Activated naive CD4-positive, alpha-beta T cell treated with anti-CD3 and anti-CD28 coated beads for 36 hours (primary cell): ENCODE data around the gene PNPLA7. TPM values are rescaled to one million over a fixed set of nuclear protein-coding genes. Genes with fewer than 3 reads are reported as not detected.

Experiments used
- CTCF ChIA-PET: fragments of 350-600 bp; sonication (Branson Sonifier 250); formaldehyde crosslinking; loops from one replicate; lab custom pipeline; 2021; ENCODE audit warnings: antibody characterized with exemption; lab: Charles Lee
- DNase-seq: peaks from one replicate; pipeline ENCODE4 v3.0.0-alpha.2; 2020
- H3K27ac Mint-ChIP-seq: one replicate; pipeline ENCODE4 v1.8.0; 2021; ENCODE audit warnings: mild to moderate bottlenecking, mixed read lengths
- H3K27me3 Mint-ChIP-seq: one replicate; pipeline ENCODE4 v1.8.0; 2021; ENCODE audit warnings: low read depth, mixed read lengths
- H3K36me3 Mint-ChIP-seq: one replicate; pipeline ENCODE4 v1.8.0; 2021; ENCODE audit warnings: low read depth, mixed read lengths
- H3K4me1 Mint-ChIP-seq: one replicate; pipeline ENCODE4 v1.8.0; 2021; ENCODE audit warnings: low read depth, mixed read lengths
- H3K4me3 Mint-ChIP-seq: one replicate; pipeline ENCODE4 v1.8.0; 2021; ENCODE audit warnings: mild to moderate bottlenecking, moderate library complexity, mixed read lengths
- H3K9me3 Mint-ChIP-seq: one replicate; pipeline ENCODE4 v1.8.0; 2021; ENCODE audit warnings: mixed read lengths
- intact Hi-C: fragments of 100-400 bp; cut with micrococcal nuclease; formaldehyde crosslinking; loops from one replicate; pipeline ENCODE4 v1.15.1; 2023
- total RNA-seq, 2 experiments: library from RNA; stranded (reverse); gene quantifications; one replicate each; pipeline ENCODE4 v1.2.3, GENCODE V29; 2021

The PNPLA7 gene
- total RNA-seq, 2 experiments from 2014 or later: 2.8 to 3.1 TPM

DNA sequence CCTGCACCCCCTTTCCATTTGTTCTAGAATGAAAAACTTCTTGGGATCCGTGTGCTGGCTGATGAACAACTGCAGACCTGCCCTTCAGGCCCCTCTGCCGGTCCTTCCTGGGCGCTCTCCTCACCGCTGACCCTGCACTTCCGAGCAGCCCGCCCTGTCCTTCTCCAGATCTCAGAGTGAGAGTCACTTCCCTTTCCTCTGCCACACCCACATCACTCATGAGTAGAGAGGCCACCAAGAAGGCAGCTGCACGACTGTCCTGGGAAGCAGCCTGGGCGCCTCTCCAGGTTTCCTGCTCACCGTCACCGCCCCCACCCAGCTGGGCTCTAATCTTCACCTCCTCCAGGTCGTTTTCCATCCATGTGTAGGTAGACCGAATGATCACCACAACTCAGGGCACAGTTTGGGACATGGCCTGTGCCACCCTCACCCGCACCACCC is 56.1 kb downstream of the PNPLA7 start:
- CTCF ChIA-PET: no interaction called here
- H3K27me3 Mint-ChIP-seq: no peaks in the 10 kb centered on the region
- no peak for DNase-seq
- H3K9me3 Mint-ChIP-seq: no peaks in the 10 kb centered on the region
- no peak overlapping the region for H3K4me3 Mint-ChIP-seq
- H3K4me1 Mint-ChIP-seq: peaks cover 3% of the 10 kb centered on the region
- intact Hi-C loops: no loop called here
- no peaks in the 10 kb centered on the region for H3K36me3 Mint-ChIP-seq
- H3K27ac Mint-ChIP-seq: no peak overlapping the region

DNA sequence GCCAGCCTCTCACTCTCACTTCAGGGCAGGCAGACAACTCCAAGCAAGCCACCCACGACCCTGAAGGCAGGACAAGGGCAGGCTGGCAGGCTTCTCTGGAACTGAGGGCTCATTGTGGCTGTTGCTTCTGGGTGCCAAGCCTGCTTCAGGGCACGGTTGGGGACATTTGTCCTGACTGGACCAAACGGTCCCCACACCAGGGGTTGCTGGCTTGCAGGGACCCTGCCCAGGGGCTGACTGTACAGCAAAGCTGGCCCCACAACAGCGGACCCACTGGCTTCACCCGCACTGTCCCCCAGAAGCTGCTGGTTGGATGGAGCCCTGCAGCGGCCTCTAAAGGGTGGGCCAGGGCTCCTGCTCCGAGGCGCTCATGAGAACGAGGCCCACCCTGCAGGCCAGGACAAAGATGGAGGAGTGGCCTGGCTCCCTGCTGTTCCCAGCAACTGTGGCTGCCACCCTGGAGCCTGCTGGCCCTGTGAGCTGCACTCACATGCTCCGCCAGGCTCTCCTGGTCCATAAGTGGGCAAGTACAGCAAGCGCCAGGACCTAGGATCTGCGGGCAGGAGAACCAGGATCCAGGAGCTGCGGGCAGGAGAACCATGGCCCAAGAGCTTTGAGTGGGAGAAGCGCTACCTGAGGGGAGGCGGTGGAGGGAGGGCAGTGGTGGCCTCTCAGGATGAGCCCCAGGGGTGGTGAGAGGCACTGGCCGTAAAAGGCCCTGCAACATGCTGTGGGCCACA is 56.7 kb downstream of the PNPLA7 start:
- H3K4me3 Mint-ChIP-seq: no peak overlapping the region
- H3K9me3 Mint-ChIP-seq: no peaks in the 10 kb centered on the region
- no peak for DNase-seq
- H3K4me1 Mint-ChIP-seq: peaks cover 3% of the 10 kb centered on the region
- intact Hi-C loops: no loop called here
- no peak overlapping the region for H3K27ac Mint-ChIP-seq
- CTCF ChIA-PET: no interaction called here
- no peaks in the 10 kb centered on the region for H3K27me3 Mint-ChIP-seq
- no peaks in the 10 kb centered on the region for H3K36me3 Mint-ChIP-seq

DNA sequence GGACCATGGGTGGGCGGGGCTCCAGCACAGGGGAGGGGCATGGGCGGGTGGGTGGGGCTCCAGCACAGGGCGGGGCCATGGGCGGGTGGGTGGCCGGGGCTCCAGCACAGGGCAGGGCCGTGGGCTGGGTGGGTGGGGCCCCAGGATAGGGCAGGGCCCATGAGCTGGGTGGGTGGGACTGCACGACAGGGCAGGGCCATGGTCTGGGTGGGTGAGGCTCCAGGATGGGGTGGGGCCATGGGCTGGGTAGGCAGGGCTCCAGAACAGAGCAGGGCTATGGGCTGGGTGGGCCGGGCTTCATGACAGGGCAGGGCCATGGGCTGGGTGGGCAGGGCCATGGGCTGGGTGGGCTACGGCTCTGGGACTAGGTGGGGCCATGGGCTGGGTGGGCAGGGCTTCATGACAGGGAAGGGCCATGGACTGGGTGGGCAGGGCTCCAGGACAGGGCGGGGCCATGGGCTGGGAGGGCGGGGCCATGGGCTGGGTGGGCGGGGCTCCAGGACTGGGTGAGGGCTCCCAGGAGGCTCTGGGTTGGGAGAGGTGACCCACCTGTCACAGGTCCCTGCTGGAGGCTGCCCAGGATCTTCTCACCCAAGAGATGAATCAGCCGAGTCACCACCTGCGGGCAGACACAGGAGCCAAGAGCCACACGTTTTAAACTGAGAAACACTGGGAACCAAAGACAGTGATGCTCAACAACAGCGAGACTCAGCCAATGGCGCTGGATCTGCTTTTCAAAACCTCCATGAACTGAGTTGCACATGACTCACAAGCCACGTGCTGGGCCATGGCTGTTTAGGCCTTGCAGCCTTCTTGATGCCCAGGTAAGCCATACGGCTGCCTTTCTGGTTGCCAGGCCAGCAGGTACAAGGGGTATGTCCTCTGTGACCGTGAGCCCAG is 57.5 kb downstream of the PNPLA7 start:
- DNase-seq: no peak
- Mint-ChIP-seq H3K9me3 (no peaks in the 10 kb centered on the region), H3K4me3 (no peak overlapping the region), H3K4me1 (peaks cover 3% of the 10 kb centered on the region), H3K27me3 (no peaks in the 10 kb centered on the region), H3K36me3 (no peaks in the 10 kb centered on the region), H3K27ac (no peak overlapping the region)
- CTCF ChIA-PET: no interaction called here
- intact Hi-C loops: no loop called here

DNA sequence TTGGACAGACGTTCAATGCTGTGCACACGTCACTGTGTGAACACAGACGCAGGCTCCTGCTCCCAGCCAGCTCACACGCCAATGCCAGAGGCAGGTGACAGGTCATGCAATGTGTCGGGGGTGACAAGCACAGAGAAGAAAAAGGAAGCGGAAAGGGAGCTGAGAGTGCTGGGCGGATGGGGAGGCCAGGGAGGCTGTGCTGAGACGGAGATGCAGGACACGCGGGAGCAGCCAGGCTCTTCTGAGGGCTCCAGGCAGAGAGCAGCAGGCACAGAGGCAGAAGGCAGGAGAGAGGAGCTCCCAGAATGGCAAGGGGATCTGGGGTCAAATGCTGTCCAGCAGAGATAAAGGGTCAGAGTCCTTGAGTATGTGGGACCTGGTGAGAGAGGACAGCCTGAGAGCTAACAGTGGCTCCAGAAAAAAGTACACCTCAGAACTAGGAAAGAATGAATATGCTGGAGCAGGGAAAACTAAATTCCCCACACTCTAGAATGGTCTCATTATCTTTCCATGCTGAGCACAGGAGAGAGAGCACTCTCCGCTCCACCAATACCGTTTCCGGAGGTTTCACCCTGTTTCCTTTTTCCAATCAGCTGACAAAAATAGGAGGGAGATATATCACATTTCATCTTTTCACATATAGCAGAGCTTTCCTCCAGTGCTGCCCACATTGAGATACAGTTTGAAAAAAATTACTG is 58.3 kb downstream of the PNPLA7 start:
- no peak overlapping the region for H3K4me3 Mint-ChIP-seq
- H3K4me1 Mint-ChIP-seq: peaks cover 3% of the 10 kb centered on the region
- no peak overlapping the region for H3K27ac Mint-ChIP-seq
- H3K36me3 Mint-ChIP-seq: no peaks in the 10 kb centered on the region
- DNase-seq: no peak
- intact Hi-C loops: no loop called here
- no peaks in the 10 kb centered on the region for H3K27me3 Mint-ChIP-seq
- H3K9me3 Mint-ChIP-seq: no peaks in the 10 kb centered on the region
- CTCF ChIA-PET: no interaction called here

DNA sequence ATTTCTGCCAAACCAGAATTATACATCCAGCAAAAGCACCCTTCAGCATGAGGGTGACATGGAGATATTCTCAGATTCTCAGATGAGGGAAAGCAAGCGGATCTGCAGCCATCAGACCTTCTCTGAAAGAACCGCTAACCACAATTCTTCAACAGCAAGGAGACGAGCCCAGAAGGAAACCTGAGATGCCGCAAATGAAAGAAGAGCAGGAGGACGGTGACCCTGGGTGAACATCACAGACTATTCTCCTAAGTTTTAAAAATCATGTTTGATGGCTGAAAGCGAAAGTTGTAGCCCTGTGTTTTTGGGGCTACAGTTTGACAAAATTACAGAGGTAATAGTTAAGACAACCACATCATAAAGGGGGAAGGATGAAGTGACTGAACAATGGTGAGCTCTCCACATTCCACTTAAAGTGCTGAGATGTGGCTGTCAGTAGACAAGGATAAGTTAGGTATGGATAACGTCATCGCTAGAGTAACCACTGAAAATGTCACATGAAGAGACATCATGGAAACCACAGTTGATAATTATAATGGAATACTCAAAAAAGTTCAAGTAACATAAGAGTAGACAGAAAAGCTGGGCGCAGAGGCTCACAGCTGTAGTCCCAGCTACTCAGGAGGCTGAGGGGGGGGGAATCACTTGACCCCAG is 59.5 kb downstream of the PNPLA7 start:
- H3K4me1 Mint-ChIP-seq: peaks cover 3% of the 10 kb centered on the region
- no peak for DNase-seq
- H3K27ac Mint-ChIP-seq: no peak overlapping the region
- CTCF ChIA-PET: no interaction called here
- no peaks in the 10 kb centered on the region for H3K27me3 Mint-ChIP-seq
- no peaks in the 10 kb centered on the region for H3K36me3 Mint-ChIP-seq
- intact Hi-C loops: no loop called here
- no peak overlapping the region for H3K4me3 Mint-ChIP-seq
- H3K9me3 Mint-ChIP-seq: no peaks in the 10 kb centered on the region

DNA sequence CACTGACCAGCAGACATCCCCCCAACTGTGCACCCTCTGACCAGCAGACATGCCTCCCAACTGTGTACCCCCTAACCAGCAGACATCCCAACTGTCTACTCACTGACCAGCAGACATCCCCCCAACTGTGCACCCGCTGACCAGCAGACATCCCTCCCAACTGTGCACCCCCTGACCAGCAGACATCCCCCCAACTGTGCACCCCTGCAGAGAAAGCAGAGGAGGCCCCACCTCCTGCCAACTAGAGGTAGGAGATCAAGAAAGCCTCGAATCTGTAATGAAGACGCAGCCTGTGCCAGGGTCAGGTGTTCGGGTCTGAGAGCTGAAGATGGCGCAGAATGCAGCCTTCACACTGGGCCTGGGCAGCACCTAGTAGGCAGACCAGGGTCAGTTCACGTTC is 61.3 kb downstream of the PNPLA7 start:
- Mint-ChIP-seq H3K4me1 (no peaks in the 10 kb centered on the region), H3K27ac (no peak overlapping the region), H3K36me3 (no peaks in the 10 kb centered on the region), H3K9me3 (no peaks in the 10 kb centered on the region), H3K4me3 (no peak overlapping the region), H3K27me3 (no peaks in the 10 kb centered on the region)
- CTCF ChIA-PET: no interaction called here
- DNase-seq: no peak
- intact Hi-C loops: no loop called here

DNA sequence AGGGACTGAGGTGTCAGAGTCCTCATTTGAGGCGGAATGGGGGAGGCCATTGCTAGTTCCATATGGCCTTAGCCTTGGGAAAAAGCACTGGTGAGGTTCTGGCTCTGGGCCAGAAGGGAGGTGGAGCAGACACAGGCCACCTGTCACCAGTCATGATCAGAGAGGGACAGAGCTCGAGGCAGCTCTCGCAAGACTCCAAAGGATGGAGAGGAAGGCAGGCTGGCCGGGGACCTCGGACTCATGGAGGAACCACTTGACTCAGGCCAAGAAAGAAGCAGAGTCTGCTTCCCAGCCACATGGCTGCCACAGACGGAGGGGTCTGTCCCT is 61.9 kb downstream of the PNPLA7 start:
- Mint-ChIP-seq H3K9me3 (no peaks in the 10 kb centered on the region), H3K4me3 (no peak overlapping the region), H3K4me1 (no peaks in the 10 kb centered on the region), H3K27ac (no peak overlapping the region), H3K27me3 (no peaks in the 10 kb centered on the region), H3K36me3 (no peaks in the 10 kb centered on the region)
- CTCF ChIA-PET: no interaction called here
- intact Hi-C loops: no loop called here
- no peak for DNase-seq

DNA sequence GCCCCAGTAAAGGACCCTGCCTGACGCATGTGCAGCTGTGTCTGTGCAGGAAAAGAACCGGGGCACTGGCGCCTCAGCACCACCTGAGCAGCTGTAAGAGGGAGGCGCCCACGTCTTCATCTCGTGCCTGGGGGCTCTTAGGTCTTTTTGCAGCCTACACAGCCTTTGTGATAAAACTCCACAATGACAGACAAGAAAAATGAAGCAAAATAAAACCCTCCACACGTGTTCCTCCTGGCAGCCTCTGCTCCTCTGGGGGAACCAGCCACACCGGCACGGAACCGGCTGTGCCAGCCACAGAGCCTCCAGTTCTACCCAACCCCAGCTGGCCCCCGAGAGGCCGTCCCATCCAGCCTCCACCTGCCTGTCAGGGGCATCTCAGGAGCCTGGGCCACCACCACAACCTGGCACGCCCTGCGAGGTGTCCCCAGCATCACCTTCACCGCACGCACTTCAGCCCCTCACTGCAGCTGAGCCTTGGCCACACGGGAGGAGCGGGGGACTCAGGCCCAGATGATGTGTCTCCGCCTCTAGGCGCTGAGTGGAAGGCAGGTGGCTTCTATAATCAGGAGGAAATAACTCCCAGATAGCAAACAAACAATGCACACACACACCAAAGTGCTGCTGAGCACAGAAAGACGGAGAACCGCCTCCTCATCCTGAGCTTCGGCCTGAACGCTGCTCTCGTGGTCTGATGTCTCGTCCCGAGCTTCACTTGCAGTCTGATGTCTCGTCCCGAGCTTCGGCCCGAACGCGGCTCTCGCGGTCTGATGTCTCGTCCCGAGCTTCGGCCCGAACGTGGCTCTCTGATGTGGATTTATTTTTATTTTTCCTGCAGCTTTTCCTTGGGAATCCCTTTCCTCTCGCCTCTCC is 62.5 kb downstream of the PNPLA7 start:
- no peak for DNase-seq
- CTCF ChIA-PET: no interaction called here
- intact Hi-C loops: no loop called here
- H3K27ac Mint-ChIP-seq: no peak overlapping the region
- no peaks in the 10 kb centered on the region for H3K36me3 Mint-ChIP-seq
- no peaks in the 10 kb centered on the region for H3K9me3 Mint-ChIP-seq
- no peaks in the 10 kb centered on the region for H3K27me3 Mint-ChIP-seq
- H3K4me3 Mint-ChIP-seq: no peak overlapping the region
- H3K4me1 Mint-ChIP-seq: no peaks in the 10 kb centered on the region

DNA sequence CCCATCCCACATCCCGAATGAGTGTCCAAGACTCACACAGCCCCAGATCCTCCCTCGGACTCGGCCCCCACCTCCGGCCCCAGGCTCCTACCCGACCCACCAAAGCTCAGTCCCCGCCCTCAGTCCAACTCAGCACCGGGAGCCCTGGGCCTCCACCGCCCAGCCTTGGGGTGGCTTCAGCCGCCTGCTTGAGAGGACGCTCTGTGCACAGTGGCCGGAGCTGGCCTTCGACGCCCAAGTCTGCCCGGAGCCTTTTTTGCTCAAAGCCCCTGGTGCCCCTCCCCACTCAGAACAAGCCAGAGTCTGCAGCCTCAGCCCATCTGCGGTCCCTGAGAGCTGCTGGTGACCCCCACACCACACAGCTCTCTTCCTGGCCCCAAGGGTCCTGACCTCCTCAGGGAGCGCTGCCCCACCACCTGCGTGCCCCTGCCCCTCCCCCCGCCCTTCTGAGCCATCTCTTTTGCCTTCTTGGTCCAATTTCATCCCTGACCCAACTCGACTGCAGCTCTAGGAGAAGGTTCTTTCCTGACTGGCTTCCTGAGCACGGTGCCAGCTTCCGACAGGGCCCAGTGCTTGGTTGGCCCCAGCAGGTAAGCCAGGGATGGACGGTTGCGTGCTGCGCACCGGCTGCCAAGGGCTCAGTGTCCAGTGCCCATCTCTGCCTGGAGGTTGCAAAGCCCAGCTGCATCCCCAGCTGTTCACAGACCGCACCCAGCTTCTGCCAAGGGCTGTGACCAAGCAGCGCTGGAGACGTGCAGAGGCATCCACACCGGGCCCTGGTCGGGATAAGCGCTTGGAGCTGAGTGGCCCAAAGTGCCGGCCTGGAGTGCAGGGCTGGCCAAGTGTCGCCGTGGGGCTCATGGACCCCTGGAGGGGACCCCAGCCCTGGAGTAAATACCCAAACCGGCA is 63.4 kb downstream of the PNPLA7 start:
- no peak overlapping the region for H3K4me3 Mint-ChIP-seq
- CTCF ChIA-PET: no interaction called here
- DNase-seq: no peak
- no peaks in the 10 kb centered on the region for H3K4me1 Mint-ChIP-seq
- intact Hi-C loops: no loop called here
- no peaks in the 10 kb centered on the region for H3K9me3 Mint-ChIP-seq
- no peaks in the 10 kb centered on the region for H3K36me3 Mint-ChIP-seq
- H3K27ac Mint-ChIP-seq: no peak overlapping the region
- no peaks in the 10 kb centered on the region for H3K27me3 Mint-ChIP-seq

DNA sequence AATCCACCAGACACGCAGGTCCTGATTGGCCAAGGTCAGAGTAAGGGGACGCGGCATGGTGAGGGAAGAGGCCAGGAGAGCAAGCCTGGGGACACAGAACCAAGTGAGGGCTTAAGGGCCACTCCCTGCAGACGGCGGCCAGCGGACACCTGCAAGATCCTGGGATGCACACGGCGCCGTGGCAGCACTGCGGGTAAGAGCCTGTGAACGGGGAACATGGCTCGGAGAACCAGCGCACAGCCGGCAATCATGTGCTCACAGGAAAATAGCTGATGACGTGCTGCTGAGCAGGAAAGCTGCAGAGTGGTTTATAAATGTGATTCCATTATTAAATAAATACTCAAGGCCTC is 64.1 kb downstream of the PNPLA7 start:
- intact Hi-C loops: no loop called here
- Mint-ChIP-seq H3K27ac (no peak overlapping the region), H3K4me1 (no peaks in the 10 kb centered on the region), H3K27me3 (no peaks in the 10 kb centered on the region), H3K4me3 (no peak overlapping the region), H3K9me3 (no peaks in the 10 kb centered on the region), H3K36me3 (no peaks in the 10 kb centered on the region)
- CTCF ChIA-PET: no interaction called here
- no peak for DNase-seq
